ENCODE measurements around the gene TMEM9.
A peak's percentile ranks its signal among the peaks of the same experiment; 100 is the strongest.

TMEM9 gene

GRCh38 chr1:201126463-201126831 is 27.8 kb downstream of the TMEM9 start:
- DNase-seq (ENCODE audit: low spot score) = no peak

- no peak for DNase-seq (ENCODE audit: low spot score)
Measured at GRCh38 chr1:201125800-201126199, 28.5 kb downstream of the TMEM9 start.

DNA sequence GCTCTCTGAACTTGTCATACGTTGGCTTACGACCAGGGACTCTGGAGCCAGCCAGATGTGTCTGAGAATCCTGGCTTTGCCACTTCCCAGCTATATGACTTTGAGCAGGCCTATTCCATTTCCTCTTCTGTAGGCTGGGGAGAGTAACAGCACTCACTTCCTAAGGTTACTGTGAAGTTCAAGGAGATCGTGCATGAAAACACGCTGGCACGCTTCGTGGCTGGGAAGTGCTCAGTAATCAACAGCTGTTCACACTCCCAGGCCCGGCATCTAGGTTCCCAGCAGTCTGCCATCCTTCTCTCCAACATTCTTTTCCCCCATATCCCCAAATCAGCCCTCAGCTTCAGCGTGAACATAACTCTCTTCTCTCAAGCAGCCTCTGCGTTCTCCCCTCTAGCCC is 29.3 kb downstream of the TMEM9 start:
- no peak for DNase-seq (ENCODE audit: low spot score)

GRCh38 chr1:201123866-201124265 is 30.4 kb downstream of the TMEM9 start:
- DNase-seq (ENCODE audit: low spot score) = no peak

DNA sequence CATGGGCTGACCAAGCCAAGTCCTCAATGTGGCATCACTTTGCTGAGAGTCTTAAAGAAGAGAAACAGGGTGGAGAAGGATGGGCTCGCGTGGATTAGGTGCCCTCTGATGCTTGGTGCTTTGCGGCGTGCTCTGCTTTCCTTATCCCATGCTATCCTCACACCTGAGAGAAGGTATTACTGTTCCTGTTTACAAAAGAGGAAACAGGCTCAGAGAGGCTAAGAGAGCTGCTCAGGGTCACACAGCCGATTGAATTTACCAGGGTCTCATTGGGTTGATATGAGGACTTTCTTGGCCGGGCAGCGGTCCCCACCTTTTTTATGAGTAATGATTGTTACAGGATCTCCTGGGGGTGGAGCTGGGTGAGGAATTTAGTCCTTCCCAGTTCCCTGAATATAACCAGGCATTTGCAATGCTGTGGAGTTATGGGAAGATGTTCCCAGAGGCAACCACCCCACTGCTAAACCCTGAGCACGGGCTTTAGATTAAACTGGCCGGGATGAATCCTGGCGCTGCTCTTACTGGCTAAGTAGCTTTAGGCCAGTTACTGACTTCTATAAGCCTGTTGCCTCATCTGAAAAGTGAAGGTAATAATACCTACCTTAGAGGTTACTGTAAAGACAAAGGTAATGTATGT is 31.8 kb downstream of the TMEM9 start:
- DNase-seq (ENCODE audit: low spot score) = peak; percentile 8

DNA sequence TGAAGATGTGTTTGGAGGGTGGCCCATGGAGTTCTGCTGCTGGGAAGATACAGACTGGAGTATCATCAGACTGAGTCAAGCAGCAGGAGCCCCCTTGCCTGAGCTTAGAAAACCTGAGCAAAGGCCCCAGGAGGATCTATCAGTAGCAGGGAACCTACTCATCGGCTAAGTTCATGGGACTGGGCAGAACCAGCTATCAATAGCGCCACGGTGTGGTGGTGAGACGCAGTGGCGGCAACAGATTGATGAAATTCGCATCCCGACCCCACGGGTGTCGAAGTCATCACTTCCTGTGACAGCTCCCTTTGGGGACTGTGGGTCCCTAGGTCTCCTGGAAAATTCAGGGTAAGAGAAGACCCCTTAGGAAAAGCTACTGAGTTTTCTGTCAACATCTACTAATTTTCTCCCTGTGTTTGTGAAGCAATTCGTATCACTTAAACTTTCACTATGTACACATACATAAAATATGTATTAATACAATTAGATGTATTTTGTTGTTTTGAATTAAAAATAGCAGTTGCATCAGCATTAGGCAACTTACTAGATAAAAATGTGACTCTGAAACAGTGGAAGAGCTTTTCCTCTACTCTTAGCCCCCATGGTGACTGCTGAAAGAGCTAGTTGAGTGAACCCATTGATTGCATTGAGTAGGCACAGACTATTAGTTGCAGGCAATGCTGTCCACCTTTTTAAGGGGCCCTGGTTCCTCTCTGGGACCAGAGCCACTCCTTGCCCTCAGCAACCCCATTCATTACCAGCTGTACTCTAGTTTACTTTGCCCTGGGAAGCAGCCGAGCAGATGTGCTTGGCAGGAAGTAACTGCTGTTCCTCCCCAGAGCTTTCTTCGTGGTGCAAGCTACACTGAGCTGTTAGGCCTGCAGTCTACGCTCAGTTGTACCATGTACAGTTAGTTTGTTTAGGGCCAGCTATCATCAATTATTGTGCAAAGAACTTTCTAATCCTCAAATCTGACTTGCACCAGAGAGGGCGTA is 34.8 kb downstream of the TMEM9 start:
- DNase-seq (ENCODE audit: low spot score) = peak; percentile 26

DNA sequence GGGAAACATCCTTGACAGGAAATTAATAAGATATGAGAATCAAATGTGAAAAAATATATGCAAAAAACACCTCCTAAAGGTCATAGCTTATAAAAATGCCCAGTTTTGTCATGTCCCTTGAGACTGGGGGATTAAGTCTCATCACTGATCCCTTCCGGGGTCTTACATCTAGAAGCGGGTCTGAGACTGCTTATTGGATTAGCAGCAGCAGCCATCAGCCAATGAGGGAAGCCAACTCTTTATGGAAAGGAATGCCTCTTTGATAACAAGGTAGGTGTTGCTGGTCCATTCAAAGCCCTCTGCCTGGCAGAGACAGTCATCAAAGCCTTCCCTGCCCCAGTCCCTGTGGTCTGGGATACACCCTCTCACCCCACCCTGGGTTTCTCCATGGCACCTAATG is 38.2 kb downstream of the TMEM9 start:
- no peak for DNase-seq (ENCODE audit: low spot score)

GRCh38 chr1:201115390-201115937 is 38.8 kb downstream of the TMEM9 start:
- no peak for DNase-seq (ENCODE audit: low spot score)

GRCh38 chr1:201114245-201115131 is 39.8 kb downstream of the TMEM9 start:
- DNase-seq (ENCODE audit: low spot score) = peak; percentile 93

GRCh38 chr1:201113451-201114244 is 40.6 kb downstream of the TMEM9 start:
- no peak for DNase-seq (ENCODE audit: low spot score)

GRCh38 chr1:201112926-201113325 is 41.3 kb downstream of the TMEM9 start:
- no peak for DNase-seq (ENCODE audit: low spot score)

DNA sequence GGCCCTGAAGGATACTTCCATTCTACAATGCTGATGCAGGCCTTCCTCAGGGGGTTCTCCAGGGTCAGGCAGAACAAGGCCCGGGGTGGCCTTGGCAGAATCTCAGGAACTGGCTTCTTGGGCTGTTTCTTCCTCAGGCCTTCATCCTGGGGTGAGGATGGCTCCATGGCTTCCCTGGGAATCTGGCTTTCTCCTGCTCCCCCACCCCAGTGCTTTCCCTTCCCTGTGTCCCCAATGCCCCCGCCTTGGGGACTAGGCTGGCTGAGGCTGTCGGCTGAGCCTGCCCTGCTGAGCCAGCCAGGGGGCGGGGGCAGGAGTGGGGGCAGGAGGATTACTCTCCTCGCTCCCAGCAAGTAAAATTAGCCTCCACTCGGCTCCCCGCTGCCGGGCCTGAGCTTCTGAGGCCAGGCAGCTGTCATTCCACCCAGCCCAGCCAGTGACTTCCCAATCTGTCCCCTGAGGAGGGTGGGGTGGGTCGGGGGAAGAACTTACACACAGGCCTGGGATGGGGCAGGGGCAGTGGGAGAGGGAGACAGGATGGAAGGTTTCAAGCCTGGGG is 42.0 kb downstream of the TMEM9 start, which contains the start of gene CACNA1S:
Gene CACNA1S, minus strand, starts transcription at position 254 of the 559 bp plus-strand sequence. Its CDS starts 87 bp downstream, at position 167.
- DNase-seq (ENCODE audit: low spot score) = no peak

DNA sequence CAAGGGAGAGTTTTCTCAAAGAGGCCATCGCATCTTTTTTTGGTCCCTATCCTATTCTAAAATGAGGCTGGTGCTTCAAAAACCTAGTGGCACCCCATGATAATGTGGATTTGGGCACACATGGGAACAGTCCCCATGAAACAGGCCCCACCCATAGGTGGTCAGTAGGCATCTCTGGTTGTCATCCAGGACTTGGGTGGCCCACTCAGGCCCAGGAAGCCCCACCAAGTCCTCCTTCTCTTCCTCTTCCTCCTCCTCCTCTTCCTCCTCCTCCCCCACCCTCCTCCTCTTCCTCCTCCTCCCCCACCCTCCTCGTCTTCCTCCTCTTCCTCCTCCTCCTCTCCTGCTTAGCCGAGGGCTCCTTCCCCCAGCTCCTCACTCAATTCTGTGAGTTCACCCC is 42.6 kb downstream of the TMEM9 start:
- DNase-seq (ENCODE audit: low spot score) = no peak

- DNase-seq (ENCODE audit: low spot score) = no peak
Measured at GRCh38 chr1:201111156-201111555, 43.1 kb downstream of the TMEM9 start.

DNA sequence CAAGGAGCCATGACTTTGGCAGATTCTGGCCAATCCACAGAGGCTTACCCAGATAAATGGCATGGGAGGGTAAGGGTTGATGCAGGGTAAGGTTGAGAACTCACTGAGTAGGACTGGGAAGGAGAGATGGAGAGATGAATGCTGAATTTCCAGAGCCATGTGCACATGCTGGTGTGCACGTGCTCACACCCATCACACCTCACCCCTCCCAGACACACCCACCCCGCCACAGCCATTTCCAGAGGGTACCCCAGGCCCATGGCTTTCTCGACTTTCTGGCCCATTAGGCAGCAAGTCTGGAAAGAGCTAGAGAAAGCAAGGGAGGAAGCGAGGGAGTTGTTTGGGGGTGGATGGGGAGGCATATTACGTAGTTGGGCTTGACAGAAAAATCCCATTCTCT is 43.7 kb downstream of the TMEM9 start:
- no peak for DNase-seq (ENCODE audit: low spot score)

GRCh38 chr1:201110138-201110537 is 44.1 kb downstream of the TMEM9 start:
- DNase-seq (ENCODE audit: low spot score) = no peak

- no peak for DNase-seq (ENCODE audit: low spot score)
Measured at GRCh38 chr1:201109651-201110050, 44.6 kb downstream of the TMEM9 start.

GRCh38 chr1:201108614-201109013 is 45.7 kb downstream of the TMEM9 start:
- no peak for DNase-seq (ENCODE audit: low spot score)

DNA sequence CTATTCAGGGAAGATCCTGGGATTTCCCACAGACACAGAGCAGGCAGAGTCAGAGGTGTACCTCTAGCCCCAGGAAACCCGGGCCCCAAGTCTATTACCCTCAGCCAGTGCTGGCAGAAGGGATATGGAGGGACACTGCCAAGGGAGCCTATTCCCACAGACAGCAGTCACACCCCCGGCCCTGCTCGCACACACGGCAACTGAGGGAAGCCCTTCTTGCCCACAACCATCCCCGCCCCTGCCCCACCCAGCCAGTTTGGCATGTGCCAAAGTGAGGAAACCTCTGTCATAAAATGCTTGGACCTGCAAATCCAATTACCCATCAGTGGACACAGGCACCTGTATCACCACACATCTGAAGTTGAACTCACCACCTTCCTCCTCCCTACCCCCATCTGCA is 48.6 kb downstream of the TMEM9 start:
- DNase-seq (ENCODE audit: low spot score) = no peak

GRCh38 chr1:201104141-201104540 is 50.1 kb downstream of the TMEM9 start:
- DNase-seq (ENCODE audit: low spot score) = no peak

- no peak for DNase-seq (ENCODE audit: low spot score)
Measured at GRCh38 chr1:201103666-201104065, 50.6 kb downstream of the TMEM9 start.

Data from LoVo (cell line).